H1 (cell line): ENCODE measurements around the gene PRMT1.

Source experiments
- BRCA1 ChIP-seq: IDR thresholded peaks from 2 replicates; pipeline ENCODE4 v1.6.1; 2012; ENCODE audit warnings: low read depth, low read length, improper control_type of control experiment
- CBX8 ChIP-seq: fragments of 300-800, 300-1000 bp; sonication (generic); IDR thresholded peaks from 2 replicates; pipeline ENCODE4 v1.7.1; 2016; ENCODE audit warnings: low read depth, low read length, borderline replicate concordance
- CTCF ChIP-seq, 3 experiments: IDR thresholded peaks; 1 replicate in 2 of 3; 2 replicates in 1 of 3; pipeline versions ENCODE4 v1.5.1 to v1.6.1; 2011; ENCODE audit warnings: low read length in 3 of 3, mild to moderate bottlenecking in 3 of 3, inconsistent platforms in 2 of 3, low read depth in 1 of 3, moderate library complexity in 1 of 3; ENCODE audit not compliant: insufficient read depth in 1 of 3; ENCODE audit errors: control extremely low read depth in 1 of 3
- EGR1 ChIP-seq: IDR thresholded peaks from 2 replicates; pipeline ENCODE4 v1.6.1; 2011; ENCODE audit warnings: low read depth, low read length, borderline replicate concordance
- EZH2 ChIP-seq: fragments of 200-600 bp; sonication (generic); IDR thresholded peaks from 2 replicates; pipeline ENCODE4 v1.7.1; 2012; ENCODE audit warnings: low read depth, mild to moderate bottlenecking, moderate library complexity, low read length, inconsistent platforms; ENCODE audit not compliant: severe bottlenecking
- NRF1 ChIP-seq: IDR thresholded peaks from 2 replicates; pipeline ENCODE4 v1.6.1; 2011; ENCODE audit warnings: mild to moderate bottlenecking, low read depth, low read length, improper control_type of control experiment
- POLR2A ChIP-seq, 2 experiments: IDR thresholded peaks; 1 replicate in 1 of 2; 2 replicates in 1 of 2; pipeline ENCODE4 v1.6.1; 2011; ENCODE audit warnings: low read depth in 2 of 2, low read length in 2 of 2, mild to moderate bottlenecking in 2 of 2; ENCODE audit errors: control extremely low read depth in 1 of 2
- POLR2AphosphoS5 ChIP-seq: IDR thresholded peaks from 2 replicates; pipeline ENCODE4 v1.6.1; 2011; ENCODE audit warnings: low read depth, low read length
- RXRA ChIP-seq: IDR thresholded peaks from 2 replicates; pipeline ENCODE4 v1.6.1; 2011; ENCODE audit warnings: low read depth, mild to moderate bottlenecking, low read length, moderate library complexity; ENCODE audit not compliant: insufficient read depth
- SP2 ChIP-seq: IDR thresholded peaks from 2 replicates; pipeline ENCODE4 v1.6.1; 2012; ENCODE audit warnings: mild to moderate bottlenecking, low read length, inconsistent platforms
- SUZ12 ChIP-seq: fragments of 200-600 bp; sonication (generic); IDR thresholded peaks from 2 replicates; pipeline ENCODE4 v1.6.1; 2012; ENCODE audit warnings: mild to moderate bottlenecking, inconsistent platforms, low read length, moderate library complexity, mixed read lengths
- TAF1 ChIP-seq: IDR thresholded peaks from 2 replicates; pipeline ENCODE4 v1.6.1; 2011; ENCODE audit warnings: mild to moderate bottlenecking, low read depth, low read length
- TF ChIP-seq, protein P1 (sequence below): IDR thresholded peaks from 2 replicates; pipeline ENCODE4 v1.6.1; 2012; ENCODE audit warnings: inconsistent platforms

DNA sequence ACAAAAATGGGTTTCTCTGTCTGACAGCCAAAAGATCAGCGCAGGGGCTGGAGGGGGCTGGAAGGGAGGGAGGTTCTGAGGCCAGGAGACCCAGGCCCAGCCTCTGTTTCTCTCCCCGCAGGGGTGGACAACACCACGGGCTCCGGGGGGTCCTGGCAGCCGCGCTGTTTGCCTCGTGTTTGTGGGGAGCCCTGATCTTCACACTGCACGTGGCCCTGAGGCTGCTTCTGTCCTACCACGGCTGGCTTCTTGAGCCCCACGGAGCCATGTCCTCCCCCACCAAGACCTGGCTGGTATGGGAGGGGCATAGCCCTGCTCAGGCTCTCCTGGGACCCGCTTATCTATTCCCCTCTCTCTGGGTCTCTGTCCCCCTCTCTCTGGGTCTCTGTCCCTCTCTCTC is 23.5 kb downstream of the PRMT1 start:
- no peak for TF ChIP-seq NRF1
- no peak for TF ChIP-seq BRCA1
- TF ChIP-seq SUZ12 = no peak
- no peak for TF ChIP-seq POLR2AphosphoS5
- no peak for TF ChIP-seq EGR1
- TF ChIP-seq POLR2A (IDR thresholded peaks at IDR 0.05; ENCODE audit: control extremely low read depth in 1 of 2, low read depth in 2 of 2, low read length in 2 of 2) = no peak
- no peak for TF ChIP-seq SP2
- TF ChIP-seq CTCF (IDR thresholded peaks at IDR 0.05; ENCODE audit: control extremely low read depth in 1 of 3, insufficient read depth in 1 of 3, low read depth in 1 of 3, low read length in 3 of 3) = no peak
- TF ChIP-seq EZH2 = no peak
- TF ChIP-seq, protein P1, sequence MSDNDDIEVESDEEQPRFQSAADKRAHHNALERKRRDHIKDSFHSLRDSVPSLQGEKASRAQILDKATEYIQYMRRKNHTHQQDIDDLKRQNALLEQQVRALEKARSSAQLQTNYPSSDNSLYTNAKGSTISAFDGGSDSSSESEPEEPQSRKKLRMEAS = no peak
- no peak for TF ChIP-seq RXRA
- TF ChIP-seq CBX8 = no peak
- no peak for TF ChIP-seq TAF1
